Prostate gland (tissue), 2 donors: ENCODE measurements around the gene CMPK2.

Experiments used
- POLR2A ChIP-seq: fragments of 450-650 bp; IDR thresholded peaks from one replicate; pipeline ENCODE4 v1.6.1; 2016; ENCODE audit warnings: antibody characterized with exemption, mild to moderate bottlenecking
- TF ChIP-seq, protein P1 (sequence below), 4 experiments: fragments of 200-600 bp in 2 of 4; fragments of 450-650 bp in 2 of 4; sonication (generic) in 2 of 4; IDR thresholded peaks; 1 replicate in 3 of 4; 2 replicates in 1 of 4; pipeline ENCODE4 v1.5.1; 2016 to 2019; ENCODE audit warnings: antibody characterized with exemption in 4 of 4, mild to moderate bottlenecking in 2 of 4, moderate library complexity in 2 of 4

GRCh38 chr2:6819668-6820067 lies 46.0 kb downstream of the CMPK2 start:
- no peak for TF ChIP-seq POLR2A
- TF ChIP-seq, protein P1, sequence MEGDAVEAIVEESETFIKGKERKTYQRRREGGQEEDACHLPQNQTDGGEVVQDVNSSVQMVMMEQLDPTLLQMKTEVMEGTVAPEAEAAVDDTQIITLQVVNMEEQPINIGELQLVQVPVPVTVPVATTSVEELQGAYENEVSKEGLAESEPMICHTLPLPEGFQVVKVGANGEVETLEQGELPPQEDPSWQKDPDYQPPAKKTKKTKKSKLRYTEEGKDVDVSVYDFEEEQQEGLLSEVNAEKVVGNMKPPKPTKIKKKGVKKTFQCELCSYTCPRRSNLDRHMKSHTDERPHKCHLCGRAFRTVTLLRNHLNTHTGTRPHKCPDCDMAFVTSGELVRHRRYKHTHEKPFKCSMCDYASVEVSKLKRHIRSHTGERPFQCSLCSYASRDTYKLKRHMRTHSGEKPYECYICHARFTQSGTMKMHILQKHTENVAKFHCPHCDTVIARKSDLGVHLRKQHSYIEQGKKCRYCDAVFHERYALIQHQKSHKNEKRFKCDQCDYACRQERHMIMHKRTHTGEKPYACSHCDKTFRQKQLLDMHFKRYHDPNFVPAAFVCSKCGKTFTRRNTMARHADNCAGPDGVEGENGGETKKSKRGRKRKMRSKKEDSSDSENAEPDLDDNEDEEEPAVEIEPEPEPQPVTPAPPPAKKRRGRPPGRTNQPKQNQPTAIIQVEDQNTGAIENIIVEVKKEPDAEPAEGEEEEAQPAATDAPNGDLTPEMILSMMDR (IDR thresholded peaks at IDR 0.05) = no peak
